Astrocyte of the hippocampus (primary cell): ENCODE results near the gene NCF4.

Experiments
- DNase-seq: peaks from one replicate; pipeline ENCODE4 v3.0.0; 2011; ENCODE audit warnings: low read depth, low spot score

Gene NCF4

GRCh38 chr22:36838119-36839030 is 22.4 kb upstream of the NCF4 start:
- DNase-seq: no peak

- DNase-seq: no peak
Observed at GRCh38 chr22:36839356-36840073, 21.3 kb upstream of the NCF4 start.

GRCh38 chr22:36840106-36840505 is 20.7 kb upstream of the NCF4 start:
- DNase-seq: no peak

- no peak for DNase-seq
Observed at GRCh38 chr22:36846271-36846670, 14.5 kb upstream of the NCF4 start.

- DNase-seq: no peak
Observed at GRCh38 chr22:36846949-36847348, 13.9 kb upstream of the NCF4 start.

- no peak for DNase-seq
Observed at GRCh38 chr22:36850056-36850455, 10.8 kb upstream of the NCF4 start.

GRCh38 chr22:36850682-36851081 is 10.1 kb upstream of the NCF4 start:
- no peak for DNase-seq

- no peak for DNase-seq
Observed at GRCh38 chr22:36852056-36852973, 8.5 kb upstream of the NCF4 start.

- peak; percentile 49 for DNase-seq
Observed at GRCh38 chr22:36853407-36854099, 7.3 kb upstream of the NCF4 start.

- no peak for DNase-seq
Observed at GRCh38 chr22:36855478-36855877, 5.3 kb upstream of the NCF4 start.

- peak; percentile 92 for DNase-seq
Observed at GRCh38 chr22:36856121-36856791, 4.5 kb upstream of the NCF4 start.

- DNase-seq: no peak
Observed at GRCh38 chr22:36856792-36857135, 4.0 kb upstream of the NCF4 start.

- DNase-seq: no peak
Observed at GRCh38 chr22:36858156-36858555, 2.6 kb upstream of the NCF4 start.

GRCh38 chr22:36858966-36859365 is 1.8 kb upstream of the NCF4 start:
- no peak for DNase-seq

GRCh38 chr22:36860017-36860416 is 789 bp upstream of the NCF4 start:
- no peak for DNase-seq

GRCh38 chr22:36860438-36860820 is 377 bp upstream of the NCF4 start:
- no peak for DNase-seq

- no peak for DNase-seq
Observed at GRCh38 chr22:36862251-36863242, 1.7 kb downstream of the NCF4 start.

- DNase-seq: no peak
Observed at GRCh38 chr22:36863281-36863680, 2.5 kb downstream of the NCF4 start.

GRCh38 chr22:36863979-36864378 is 3.2 kb downstream of the NCF4 start:
- no peak for DNase-seq
